ENCODE data around the gene PPP1CA. TPM values are rescaled to one million over a fixed set of nuclear protein-coding genes. Genes with fewer than 3 reads are reported as not detected.

PPP1CA gene
- total RNA-seq, 1 donor from 2014 or later, result 103 TPM

GRCh38 chr11:67435727-67436458, 34.2 kb upstream of the PPP1CA start:
- H3K9me3 Mint-ChIP-seq, result no peaks in the 10 kb centered on the region
- peaks cover 10% of the 10 kb centered on the region for H3K36me3 Mint-ChIP-seq
- TF ChIP-seq CTCF (IDR thresholded peaks at IDR 0.05; ENCODE audit: unreplicated experiment), result no peak
- no peaks in the 10 kb centered on the region for H3K27me3 Mint-ChIP-seq (ENCODE audit: low read depth)
- no peak overlapping the region for H3K27ac Mint-ChIP-seq
- peaks cover 3% of the 10 kb centered on the region for H3K4me1 Mint-ChIP-seq
- H3K4me3 Mint-ChIP-seq, result no peak overlapping the region
- no peak for DNase-seq (ENCODE audit: low spot score in 2 of 2, unreplicated experiment in 2 of 2)

DNA sequence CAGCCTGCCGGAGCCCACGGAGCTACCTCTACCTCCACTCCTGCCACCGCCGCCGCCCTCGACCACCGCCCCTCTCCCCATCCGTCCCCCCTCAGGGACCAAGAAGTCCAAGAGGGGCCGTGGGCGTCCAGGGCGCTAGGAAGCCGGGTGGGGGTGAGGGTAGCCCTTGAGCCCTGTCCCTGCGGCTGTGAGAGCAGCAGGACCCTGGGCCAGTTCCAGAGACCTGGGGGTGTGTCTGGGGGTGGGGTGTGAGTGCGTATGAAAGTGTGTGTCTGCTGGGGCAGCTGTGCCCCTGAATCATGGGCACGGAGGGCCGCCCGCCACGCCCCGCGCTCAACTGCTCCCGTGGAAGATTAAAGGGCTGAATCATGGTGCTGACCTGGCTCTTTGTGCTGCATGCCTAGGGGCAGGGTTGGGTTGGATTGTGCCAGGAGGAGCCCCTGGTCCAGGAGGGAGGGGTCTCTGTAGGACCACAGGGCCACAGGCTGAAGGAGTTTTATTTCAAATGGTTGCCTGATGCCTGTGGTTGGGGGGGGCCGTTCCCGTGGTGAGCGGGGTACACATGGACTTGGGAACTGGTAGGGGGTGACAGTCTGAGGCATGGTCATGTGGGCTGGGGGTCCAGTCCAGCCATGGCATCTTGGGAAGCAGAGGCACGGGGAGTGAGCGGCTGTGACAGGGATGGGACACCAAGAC, 33.5 kb upstream of the PPP1CA start:
- H3K4me3 Mint-ChIP-seq, result no peak overlapping the region
- no peaks in the 10 kb centered on the region for H3K27me3 Mint-ChIP-seq (ENCODE audit: low read depth)
- H3K36me3 Mint-ChIP-seq, result peaks cover 12% of the 10 kb centered on the region
- DNase-seq (ENCODE audit: low spot score in 2 of 2, unreplicated experiment in 2 of 2), result no peak
- H3K9me3 Mint-ChIP-seq, result no peaks in the 10 kb centered on the region
- TF ChIP-seq CTCF (IDR thresholded peaks at IDR 0.05; ENCODE audit: unreplicated experiment), result no peak
- peaks cover 3% of the 10 kb centered on the region for H3K4me1 Mint-ChIP-seq
- no peak overlapping the region for H3K27ac Mint-ChIP-seq

DNA sequence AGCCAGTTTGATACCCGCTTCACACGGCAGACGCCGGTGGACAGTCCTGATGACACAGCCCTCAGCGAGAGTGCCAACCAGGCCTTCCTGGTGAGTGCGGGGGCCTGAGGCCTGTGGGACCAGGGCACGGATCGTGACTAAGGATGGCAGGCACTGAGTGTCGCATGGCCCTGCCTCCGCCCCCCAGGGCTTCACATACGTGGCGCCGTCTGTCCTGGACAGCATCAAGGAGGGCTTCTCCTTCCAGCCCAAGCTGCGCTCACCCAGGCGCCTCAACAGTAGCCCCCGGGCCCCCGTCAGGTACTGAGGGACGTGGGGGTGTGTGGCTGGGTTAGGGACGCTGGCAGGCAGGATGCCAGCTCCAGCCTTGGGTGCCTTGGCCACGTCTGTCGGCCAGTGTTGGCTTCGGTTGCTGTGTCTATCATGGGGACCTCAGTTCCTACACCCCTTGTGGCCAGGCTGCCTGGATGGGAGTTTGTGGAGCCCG, 32.8 kb upstream of the PPP1CA start:
- H3K27ac Mint-ChIP-seq, result no peak overlapping the region
- no peak for DNase-seq (ENCODE audit: low spot score in 2 of 2, unreplicated experiment in 2 of 2)
- peaks cover 12% of the 10 kb centered on the region for H3K36me3 Mint-ChIP-seq
- H3K4me1 Mint-ChIP-seq, result peaks cover 3% of the 10 kb centered on the region
- TF ChIP-seq CTCF (IDR thresholded peaks at IDR 0.05; ENCODE audit: unreplicated experiment), result no peak
- H3K9me3 Mint-ChIP-seq, result no peaks in the 10 kb centered on the region
- no peaks in the 10 kb centered on the region for H3K27me3 Mint-ChIP-seq (ENCODE audit: low read depth)
- H3K4me3 Mint-ChIP-seq, result no peak overlapping the region

DNA sequence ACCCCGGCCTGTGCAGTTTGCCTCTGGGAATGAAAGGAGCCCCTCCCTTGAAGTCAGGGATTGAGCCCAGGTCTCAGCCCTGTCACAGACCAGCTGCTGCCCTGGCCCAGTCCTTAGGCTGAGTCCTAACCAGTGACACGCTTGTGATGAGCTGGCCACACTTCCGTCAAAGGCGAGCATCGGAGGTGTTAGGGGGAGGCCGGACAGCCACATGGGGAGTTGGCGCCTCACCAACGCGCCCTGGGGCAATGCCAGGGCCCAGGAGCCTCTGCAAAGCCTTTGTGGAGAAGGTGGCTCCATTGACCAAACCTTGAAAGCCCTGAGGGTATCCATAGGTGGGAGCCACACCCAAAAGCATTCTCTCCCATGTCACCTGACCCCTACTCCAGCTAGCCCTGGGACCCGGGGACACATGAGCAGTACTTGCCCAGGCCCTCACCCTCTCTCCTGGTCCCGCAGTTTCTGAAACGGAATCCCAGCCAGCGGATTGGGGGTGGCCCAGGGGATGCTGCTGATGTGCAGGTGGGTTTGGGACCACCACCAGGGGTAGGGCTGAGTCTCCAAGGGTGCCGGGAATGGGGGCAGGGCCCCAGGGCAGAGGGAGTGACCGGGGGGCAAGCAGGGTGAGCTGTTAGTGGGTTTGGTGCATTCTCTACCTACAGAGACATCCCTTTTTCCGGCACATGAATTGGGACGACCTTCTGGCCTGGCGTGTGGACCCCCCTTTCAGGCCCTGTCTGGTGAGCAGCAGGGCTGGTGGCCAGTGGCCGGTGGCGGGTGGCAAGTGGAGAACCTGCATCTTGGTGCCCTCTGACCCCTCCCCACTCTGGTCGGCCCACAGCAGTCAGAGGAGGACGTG, 32.1 kb upstream of the PPP1CA start:
- Mint-ChIP-seq H3K9me3 (no peaks in the 10 kb centered on the region), H3K27me3 (ENCODE audit: low read depth) (no peaks in the 10 kb centered on the region), H3K4me1 (peaks cover 7% of the 10 kb centered on the region), H3K27ac (no peak overlapping the region), H3K36me3 (peaks cover 12% of the 10 kb centered on the region), H3K4me3 (no peak overlapping the region)
- TF ChIP-seq CTCF (IDR thresholded peaks at IDR 0.05; ENCODE audit: unreplicated experiment), result no peak
- DNase-seq (ENCODE audit: low spot score in 2 of 2, unreplicated experiment in 2 of 2), result no peak

DNA sequence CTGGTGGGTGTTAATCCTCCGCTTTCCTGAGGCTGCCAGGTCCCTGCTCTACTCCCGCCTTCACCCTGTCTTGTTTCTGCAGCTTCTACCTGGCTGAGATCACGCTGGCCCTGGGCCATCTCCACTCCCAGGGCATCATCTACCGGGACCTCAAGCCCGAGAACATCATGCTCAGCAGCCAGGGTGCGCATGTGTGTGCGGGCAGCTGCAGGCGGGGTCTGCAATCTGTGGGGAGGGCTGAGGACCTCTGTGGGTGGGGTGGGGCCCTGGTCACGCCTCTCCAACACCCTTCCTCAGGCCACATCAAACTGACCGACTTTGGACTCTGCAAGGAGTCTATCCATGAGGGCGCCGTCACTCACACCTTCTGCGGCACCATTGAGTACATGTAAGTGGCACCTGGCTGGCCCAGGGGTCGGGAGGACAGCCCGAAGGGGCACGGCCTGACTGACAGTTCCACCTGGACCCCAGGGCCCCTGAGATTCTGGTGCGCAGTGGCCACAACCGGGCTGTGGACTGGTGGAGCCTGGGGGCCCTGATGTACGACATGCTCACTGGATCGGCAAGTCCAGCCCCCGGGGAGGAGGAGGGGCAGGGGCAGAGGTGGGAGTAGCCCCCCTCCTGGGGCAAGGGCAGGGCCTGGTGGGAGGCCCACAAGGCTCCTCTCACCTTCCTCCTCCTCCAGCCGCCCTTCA, 31.1 kb upstream of the PPP1CA start:
- Mint-ChIP-seq H3K27ac (no peak overlapping the region), H3K9me3 (no peaks in the 10 kb centered on the region), H3K4me3 (no peak overlapping the region), H3K4me1 (peaks cover 11% of the 10 kb centered on the region), H3K27me3 (ENCODE audit: low read depth) (no peaks in the 10 kb centered on the region), H3K36me3 (peaks cover 12% of the 10 kb centered on the region)
- no peak for DNase-seq (ENCODE audit: low spot score in 2 of 2, unreplicated experiment in 2 of 2)
- no peak for TF ChIP-seq CTCF (IDR thresholded peaks at IDR 0.05; ENCODE audit: unreplicated experiment)

Data from mesothelial cell of epicardium (in vitro differentiated cells).